ENCODE results near the gene KCNC3.

KCNC3 gene

GRCh38 chr19:50268041-50268440 is 61.1 kb downstream of the KCNC3 start:
- H3K27me3 ChIP-seq (ENCODE audit: insufficient read depth, poor library complexity, severe bottlenecking) = no peaks in the 10 kb centered on the region
- no peaks in the 10 kb centered on the region for H3K4me1 ChIP-seq (ENCODE audit: insufficient read depth, poor library complexity, severe bottlenecking)
- H3K27ac ChIP-seq (ENCODE audit: poor library complexity, severe bottlenecking) = no peak overlapping the region
- no peaks in the 10 kb centered on the region for H3K36me3 ChIP-seq (ENCODE audit: low read depth)
- no peaks in the 10 kb centered on the region for H3K9me3 ChIP-seq (ENCODE audit: severe bottlenecking)
- no peak for TF ChIP-seq CTCF (IDR thresholded peaks at IDR 0.05; ENCODE audit: poor library complexity, severe bottlenecking)
- ATAC-seq (ENCODE audit: low read depth) (no peak), DNase-seq (ENCODE audit: low spot score) (no peak)
- H3K4me3 ChIP-seq (ENCODE audit: severe bottlenecking) = no peak overlapping the region

GRCh38 chr19:50266896-50267295 is 62.3 kb downstream of the KCNC3 start:
- ATAC-seq (ENCODE audit: low read depth) (no peak), DNase-seq (ENCODE audit: low spot score) (no peak)
- Histone ChIP-seq H3K9me3 (ENCODE audit: severe bottlenecking) (no peaks in the 10 kb centered on the region), H3K36me3 (ENCODE audit: low read depth) (no peaks in the 10 kb centered on the region), H3K4me1 (ENCODE audit: insufficient read depth, poor library complexity, severe bottlenecking) (no peaks in the 10 kb centered on the region), H3K27me3 (ENCODE audit: insufficient read depth, poor library complexity, severe bottlenecking) (no peaks in the 10 kb centered on the region), H3K4me3 (ENCODE audit: severe bottlenecking) (no peak overlapping the region), H3K27ac (ENCODE audit: poor library complexity, severe bottlenecking) (no peak overlapping the region)
- no peak for TF ChIP-seq CTCF (IDR thresholded peaks at IDR 0.05; ENCODE audit: poor library complexity, severe bottlenecking)

GRCh38 chr19:50266041-50266440 is 63.1 kb downstream of the KCNC3 start:
- no peak for ATAC-seq (ENCODE audit: low read depth)
- Histone ChIP-seq H3K4me1 (ENCODE audit: insufficient read depth, poor library complexity, severe bottlenecking) (no peaks in the 10 kb centered on the region), H3K9me3 (ENCODE audit: severe bottlenecking) (no peaks in the 10 kb centered on the region), H3K4me3 (ENCODE audit: severe bottlenecking) (no peak overlapping the region), H3K36me3 (ENCODE audit: low read depth) (no peaks in the 10 kb centered on the region), H3K27me3 (ENCODE audit: insufficient read depth, poor library complexity, severe bottlenecking) (no peaks in the 10 kb centered on the region), H3K27ac (ENCODE audit: poor library complexity, severe bottlenecking) (no peak overlapping the region)
- TF ChIP-seq CTCF (IDR thresholded peaks at IDR 0.05; ENCODE audit: poor library complexity, severe bottlenecking) = no peak
- no peak for DNase-seq (ENCODE audit: low spot score)

- no peaks in the 10 kb centered on the region for H3K9me3 ChIP-seq (ENCODE audit: severe bottlenecking)
- no peaks in the 10 kb centered on the region for H3K4me1 ChIP-seq (ENCODE audit: insufficient read depth, poor library complexity, severe bottlenecking)
- H3K36me3 ChIP-seq (ENCODE audit: low read depth) = no peaks in the 10 kb centered on the region
- ATAC-seq (ENCODE audit: low read depth) (no peak), DNase-seq (ENCODE audit: low spot score) (no peak)
- H3K27me3 ChIP-seq (ENCODE audit: insufficient read depth, poor library complexity, severe bottlenecking) = no peaks in the 10 kb centered on the region
- TF ChIP-seq CTCF (IDR thresholded peaks at IDR 0.05; ENCODE audit: poor library complexity, severe bottlenecking) = no peak
- H3K4me3 ChIP-seq (ENCODE audit: severe bottlenecking) = no peak overlapping the region
- H3K27ac ChIP-seq (ENCODE audit: poor library complexity, severe bottlenecking) = no peak overlapping the region
These were observed 64.5 kb downstream of the KCNC3 start for GRCh38 chr19:50264483-50265186.

GRCh38 chr19:50263176-50263575 is 66.0 kb downstream of the KCNC3 start:
- no peak for TF ChIP-seq CTCF (IDR thresholded peaks at IDR 0.05; ENCODE audit: poor library complexity, severe bottlenecking)
- Histone ChIP-seq H3K4me3 (ENCODE audit: severe bottlenecking) (no peak overlapping the region), H3K27ac (ENCODE audit: poor library complexity, severe bottlenecking) (no peak overlapping the region), H3K36me3 (ENCODE audit: low read depth) (no peaks in the 10 kb centered on the region), H3K9me3 (ENCODE audit: severe bottlenecking) (no peaks in the 10 kb centered on the region), H3K27me3 (ENCODE audit: insufficient read depth, poor library complexity, severe bottlenecking) (no peaks in the 10 kb centered on the region), H3K4me1 (ENCODE audit: insufficient read depth, poor library complexity, severe bottlenecking) (no peaks in the 10 kb centered on the region)
- ATAC-seq (ENCODE audit: low read depth) = no peak
- no peak for DNase-seq (ENCODE audit: low spot score)
